KMS-11 (cell line): ENCODE results near the gene CMC1.

Experiments used
- H2AFZ ChIP-seq: fragments of 200-600 bp; sonication (generic); 2 replicates; pipeline ENCODE4 v1.6.1; 2016; ENCODE audit warnings: antibody characterized with exemption, mixed run types, low read depth
- H3K27ac ChIP-seq: fragments of 200-600 bp; sonication (generic); 2 replicates; pipeline ENCODE4 v1.6.1; 2016; ENCODE audit warnings: mild to moderate bottlenecking, mixed run types
- H3K27me3 ChIP-seq: fragments of 200-600 bp; sonication (generic); 2 replicates; pipeline ENCODE4 v1.6.1; 2017; ENCODE audit warnings: mild to moderate bottlenecking, low read depth, mixed run types, moderate library complexity; ENCODE audit not compliant: insufficient read depth
- H3K36me3 ChIP-seq: fragments of 200-600 bp; sonication (generic); 2 replicates; pipeline ENCODE4 v1.6.1; 2017; ENCODE audit warnings: mild to moderate bottlenecking, mixed run types; ENCODE audit not compliant: insufficient read depth
- H3K4me1 ChIP-seq: fragments of 200-600 bp; sonication (generic); 2 replicates; pipeline ENCODE4 v1.6.1; 2016; ENCODE audit warnings: mild to moderate bottlenecking, low read depth, mixed run types; ENCODE audit not compliant: poor library complexity, severe bottlenecking
- H3K4me2 ChIP-seq: fragments of 200-600 bp; sonication (generic); 2 replicates; pipeline ENCODE4 v1.7.0; 2016; ENCODE audit warnings: mild to moderate bottlenecking, mixed run types
- H3K4me3 ChIP-seq: fragments of 200-600 bp; sonication (generic); IDR thresholded peaks from 2 replicates; pipeline ENCODE4 v1.6.1; 2017; ENCODE audit warnings: low read depth, low read length, mixed read lengths; ENCODE audit not compliant: insufficient read depth
- H3K79me2 ChIP-seq: fragments of 200-600 bp; sonication (generic); 2 replicates; pipeline ENCODE4 v1.6.1; 2016; ENCODE audit warnings: low read depth, mixed run types; ENCODE audit not compliant: insufficient read depth
- H3K9ac ChIP-seq: fragments of 200-600 bp; sonication (generic); 2 replicates; pipeline ENCODE4 v1.6.1; 2016; ENCODE audit warnings: mild to moderate bottlenecking, mixed run types
- H4K20me1 ChIP-seq: fragments of 200-600 bp; sonication (generic); 2 replicates; pipeline ENCODE4 v1.6.1; 2016; ENCODE audit warnings: mild to moderate bottlenecking, mixed run types; ENCODE audit not compliant: insufficient read depth
- TF ChIP-seq, protein P1 (sequence below): fragments of 200-600 bp; sonication (generic); conservative IDR thresholded peaks from 2 replicates; pipeline ENCODE4 v1.6.1; 2017; ENCODE audit warnings: low read depth, mild to moderate bottlenecking, antibody characterized with exemption, low read length, moderate library complexity, mixed read lengths

Gene CMC1

DNA sequence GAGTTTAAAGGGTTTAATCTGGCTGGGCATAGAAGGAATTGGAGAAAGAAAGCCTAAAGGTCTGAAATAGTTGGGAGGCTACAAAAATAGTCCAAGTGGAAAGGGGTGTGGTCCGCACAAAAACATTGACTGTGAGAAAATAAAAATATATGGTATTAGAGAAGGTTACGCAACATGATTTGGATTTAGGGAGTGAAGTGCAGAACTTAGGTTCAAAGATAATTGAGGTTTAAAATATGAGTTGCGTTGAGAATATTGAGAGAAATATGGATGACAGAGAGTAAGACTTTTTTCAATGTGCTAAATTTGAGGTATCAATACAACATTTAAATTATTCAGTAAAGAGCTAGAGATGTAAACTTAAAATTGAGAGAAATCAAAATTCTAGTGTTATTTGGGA is 15.4 kb upstream of the CMC1 start:
- Histone ChIP-seq H3K9ac (no peak overlapping the region), H4K20me1 (no peaks in the 10 kb centered on the region), H3K79me2 (no peaks in the 10 kb centered on the region), H3K36me3 (no peaks in the 10 kb centered on the region), H3K4me1 (no peaks in the 10 kb centered on the region), H3K27ac (no peak overlapping the region), H3K4me3 (no peak overlapping the region), H3K4me2 (no peak overlapping the region), H3K27me3 (no peaks in the 10 kb centered on the region), H2AFZ (no peak overlapping the region)
- TF ChIP-seq, protein P1, sequence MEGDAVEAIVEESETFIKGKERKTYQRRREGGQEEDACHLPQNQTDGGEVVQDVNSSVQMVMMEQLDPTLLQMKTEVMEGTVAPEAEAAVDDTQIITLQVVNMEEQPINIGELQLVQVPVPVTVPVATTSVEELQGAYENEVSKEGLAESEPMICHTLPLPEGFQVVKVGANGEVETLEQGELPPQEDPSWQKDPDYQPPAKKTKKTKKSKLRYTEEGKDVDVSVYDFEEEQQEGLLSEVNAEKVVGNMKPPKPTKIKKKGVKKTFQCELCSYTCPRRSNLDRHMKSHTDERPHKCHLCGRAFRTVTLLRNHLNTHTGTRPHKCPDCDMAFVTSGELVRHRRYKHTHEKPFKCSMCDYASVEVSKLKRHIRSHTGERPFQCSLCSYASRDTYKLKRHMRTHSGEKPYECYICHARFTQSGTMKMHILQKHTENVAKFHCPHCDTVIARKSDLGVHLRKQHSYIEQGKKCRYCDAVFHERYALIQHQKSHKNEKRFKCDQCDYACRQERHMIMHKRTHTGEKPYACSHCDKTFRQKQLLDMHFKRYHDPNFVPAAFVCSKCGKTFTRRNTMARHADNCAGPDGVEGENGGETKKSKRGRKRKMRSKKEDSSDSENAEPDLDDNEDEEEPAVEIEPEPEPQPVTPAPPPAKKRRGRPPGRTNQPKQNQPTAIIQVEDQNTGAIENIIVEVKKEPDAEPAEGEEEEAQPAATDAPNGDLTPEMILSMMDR = no peak

DNA sequence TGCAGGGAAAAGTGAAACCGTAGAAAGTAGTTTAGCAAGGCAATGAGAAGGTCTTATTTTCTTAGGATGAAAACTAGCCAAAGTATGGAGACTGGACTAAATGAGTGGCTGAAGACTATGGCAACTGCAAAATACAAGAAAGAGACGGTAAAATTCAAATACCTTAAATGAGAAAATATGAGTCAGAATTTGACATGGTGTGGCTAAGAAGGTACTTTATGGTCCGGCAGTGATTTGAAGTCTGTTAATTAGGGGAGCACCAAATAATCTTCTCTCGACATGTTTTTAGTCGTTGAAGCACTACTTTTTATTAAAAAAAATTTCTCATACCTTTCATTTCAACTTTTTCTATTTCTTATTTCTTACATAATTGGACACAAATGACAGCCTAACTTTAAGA is 12.8 kb upstream of the CMC1 start:
- Histone ChIP-seq H3K9ac (no peak overlapping the region), H3K4me3 (no peak overlapping the region), H2AFZ (no peak overlapping the region), H3K4me2 (no peak overlapping the region), H3K79me2 (no peaks in the 10 kb centered on the region), H3K27me3 (no peaks in the 10 kb centered on the region), H4K20me1 (no peaks in the 10 kb centered on the region), H3K27ac (no peak overlapping the region), H3K36me3 (no peaks in the 10 kb centered on the region), H3K4me1 (no peaks in the 10 kb centered on the region)
- TF ChIP-seq, protein P1 = no peak

DNA sequence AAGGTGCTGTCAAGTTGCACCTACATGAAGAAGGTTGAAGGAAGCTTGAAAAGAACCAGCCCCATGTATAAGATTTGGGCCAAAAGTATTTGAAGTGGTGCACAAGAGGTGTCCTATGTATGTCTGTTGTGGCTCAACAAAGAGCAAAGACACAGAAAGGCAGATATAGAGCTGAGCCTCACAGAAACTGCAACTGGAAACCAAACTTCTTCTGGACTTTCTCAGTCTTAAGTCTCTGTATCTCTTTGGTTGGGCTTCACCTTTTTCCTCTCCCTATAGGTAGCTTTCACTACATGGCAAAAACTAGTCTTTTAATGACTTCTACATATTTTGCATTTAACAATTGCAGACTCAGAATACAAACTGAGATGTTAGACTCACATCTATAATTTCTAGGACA is 8.8 kb upstream of the CMC1 start:
- H3K4me1 ChIP-seq = no peaks in the 10 kb centered on the region
- TF ChIP-seq, protein P1 = no peak
- no peak overlapping the region for H2AFZ ChIP-seq
- H3K36me3 ChIP-seq = no peaks in the 10 kb centered on the region
- no peaks in the 10 kb centered on the region for H4K20me1 ChIP-seq
- no peaks in the 10 kb centered on the region for H3K27me3 ChIP-seq
- no peak overlapping the region for H3K4me2 ChIP-seq
- H3K9ac ChIP-seq = no peak overlapping the region
- H3K79me2 ChIP-seq = no peaks in the 10 kb centered on the region
- no peak overlapping the region for H3K4me3 ChIP-seq
- no peak overlapping the region for H3K27ac ChIP-seq

DNA sequence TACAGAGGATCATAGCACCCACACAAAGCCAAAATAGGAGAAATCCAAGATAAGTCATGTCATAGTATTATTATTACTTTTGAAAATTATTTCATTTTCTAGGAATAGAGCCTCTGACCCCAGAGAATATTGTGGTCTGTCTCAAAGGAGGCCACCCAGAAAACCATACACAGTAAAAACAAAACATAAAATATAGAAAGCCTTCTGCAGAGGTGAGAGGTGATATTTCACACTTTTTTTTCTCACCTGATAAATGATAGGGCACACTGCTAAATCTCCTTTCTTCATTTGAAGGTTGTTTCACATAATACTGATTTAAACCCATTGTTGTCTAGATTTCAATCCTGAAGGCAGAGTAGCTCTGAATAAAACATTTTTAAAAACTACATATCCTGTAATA is 7.0 kb upstream of the CMC1 start:
- TF ChIP-seq, protein P1 = no peak
- no peak overlapping the region for H3K27ac ChIP-seq
- H3K79me2 ChIP-seq = no peaks in the 10 kb centered on the region
- no peaks in the 10 kb centered on the region for H3K27me3 ChIP-seq
- no peak overlapping the region for H3K4me2 ChIP-seq
- H3K4me3 ChIP-seq = no peak overlapping the region
- H3K36me3 ChIP-seq = no peaks in the 10 kb centered on the region
- H3K9ac ChIP-seq = no peak overlapping the region
- no peak overlapping the region for H2AFZ ChIP-seq
- H4K20me1 ChIP-seq = no peaks in the 10 kb centered on the region
- H3K4me1 ChIP-seq = no peaks in the 10 kb centered on the region

DNA sequence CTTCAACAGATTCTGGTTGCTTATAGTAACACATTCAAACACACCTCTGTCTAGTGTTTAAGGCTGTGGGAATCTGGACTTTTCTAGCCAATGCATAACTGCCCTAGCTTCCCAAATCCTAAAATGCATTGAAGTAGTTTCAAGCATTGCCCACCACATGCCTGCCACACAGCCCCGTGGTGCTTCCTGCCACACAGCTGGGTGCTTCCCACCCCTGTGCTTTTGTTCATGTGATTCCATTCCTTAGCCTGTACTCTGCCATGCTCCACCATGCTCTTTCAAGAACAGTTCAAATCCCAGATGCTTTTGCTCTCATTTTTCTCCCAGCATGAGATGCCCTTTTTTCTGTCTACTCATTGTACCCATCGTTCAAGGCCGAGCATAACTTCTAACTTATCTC is 2.3 kb upstream of the CMC1 start:
- no peak overlapping the region for H3K9ac ChIP-seq
- no peak overlapping the region for H3K4me2 ChIP-seq
- no peaks in the 10 kb centered on the region for H4K20me1 ChIP-seq
- peaks cover 14% of the 10 kb centered on the region; the same call in 1 of the 2 replicates for H3K79me2 ChIP-seq
- H3K27me3 ChIP-seq = no peaks in the 10 kb centered on the region
- TF ChIP-seq, protein P1 = no peak
- no peak overlapping the region for H3K4me3 ChIP-seq
- H2AFZ ChIP-seq = no peak overlapping the region
- peaks cover 5% of the 10 kb centered on the region for H3K4me1 ChIP-seq
- H3K27ac ChIP-seq = no peak overlapping the region
- no peaks in the 10 kb centered on the region for H3K36me3 ChIP-seq
